Lower lobe of right lung (tissue), 2 donors: ENCODE results near the gene C16orf74. TPM values are rescaled to one million over a fixed set of nuclear protein-coding genes. Genes with fewer than 3 reads are reported as not detected.

Experiments used
- ATAC-seq, 2 donors: fragments of 200-7000 bp; cut with Tn5 transposase; one replicate each; pipeline ENCODE4 v1.9.1; 2020 to 2022; ENCODE audit warnings: mild to moderate bottlenecking in 2 of 2, moderate library complexity in 2 of 2
- DNase-seq: peaks from one replicate; pipeline ENCODE4 v3.0.0-alpha.2; 2020
- H3K27ac ChIP-seq: fragments of 200-600 bp; one replicate; pipeline ENCODE4 v1.8.0; 2022
- H3K27me3 ChIP-seq: fragments of 200-600 bp; one replicate; pipeline ENCODE4 v1.8.0; 2022; ENCODE audit warnings: low read depth
- H3K36me3 ChIP-seq: fragments of 200-600 bp; one replicate; pipeline ENCODE4 v1.8.0; 2022; ENCODE audit warnings: mild to moderate bottlenecking
- H3K4me1 ChIP-seq: fragments of 200-600 bp; one replicate; pipeline ENCODE4 v1.8.0; 2022
- H3K4me3 ChIP-seq: fragments of 200-600 bp; one replicate; pipeline ENCODE4 v1.8.0; 2022; ENCODE audit warnings: mild to moderate bottlenecking
- H3K9me3 ChIP-seq: fragments of 200-600 bp; one replicate; pipeline ENCODE4 v1.8.0; 2022
- intact Hi-C: fragments of 100-400 bp; cut with DNase I; formaldehyde crosslinking; loops from one replicate; pipeline ENCODE4 v1.11.0; 2022
- long read RNA-seq: library from polyadenylated mRNA; unstranded; transcript quantifications from one replicate; pipeline ENCODE4 v2.0.0, GENCODE V29; 2021
- total RNA-seq: library from RNA; stranded (reverse); fragmentation: NEBNext Ultra II Directional; extraction: Animal tissue kit (Norgen Biotek cat#: 25700); gene quantifications from one replicate; pipeline ENCODE4 v1.2.1, GENCODE V29; 2021
- TF ChIP-seq, protein P1 (sequence below): fragments of 200-600 bp; IDR thresholded peaks from one replicate; pipeline ENCODE4 v1.8.0; 2022; ENCODE audit warnings: antibody characterized with exemption, mild to moderate bottlenecking
- donor health status: DM: no; HTN: yes; CAD: no; lungs with severe emphysema.

The C16orf74 gene
- 1.5 TPM for total RNA-seq
- long read RNA-seq, partial matches to known transcripts = 2 of 5 reads
- long read RNA-seq, other reads (novel, unspliced or antisense) = 2 of 5 reads

DNA sequence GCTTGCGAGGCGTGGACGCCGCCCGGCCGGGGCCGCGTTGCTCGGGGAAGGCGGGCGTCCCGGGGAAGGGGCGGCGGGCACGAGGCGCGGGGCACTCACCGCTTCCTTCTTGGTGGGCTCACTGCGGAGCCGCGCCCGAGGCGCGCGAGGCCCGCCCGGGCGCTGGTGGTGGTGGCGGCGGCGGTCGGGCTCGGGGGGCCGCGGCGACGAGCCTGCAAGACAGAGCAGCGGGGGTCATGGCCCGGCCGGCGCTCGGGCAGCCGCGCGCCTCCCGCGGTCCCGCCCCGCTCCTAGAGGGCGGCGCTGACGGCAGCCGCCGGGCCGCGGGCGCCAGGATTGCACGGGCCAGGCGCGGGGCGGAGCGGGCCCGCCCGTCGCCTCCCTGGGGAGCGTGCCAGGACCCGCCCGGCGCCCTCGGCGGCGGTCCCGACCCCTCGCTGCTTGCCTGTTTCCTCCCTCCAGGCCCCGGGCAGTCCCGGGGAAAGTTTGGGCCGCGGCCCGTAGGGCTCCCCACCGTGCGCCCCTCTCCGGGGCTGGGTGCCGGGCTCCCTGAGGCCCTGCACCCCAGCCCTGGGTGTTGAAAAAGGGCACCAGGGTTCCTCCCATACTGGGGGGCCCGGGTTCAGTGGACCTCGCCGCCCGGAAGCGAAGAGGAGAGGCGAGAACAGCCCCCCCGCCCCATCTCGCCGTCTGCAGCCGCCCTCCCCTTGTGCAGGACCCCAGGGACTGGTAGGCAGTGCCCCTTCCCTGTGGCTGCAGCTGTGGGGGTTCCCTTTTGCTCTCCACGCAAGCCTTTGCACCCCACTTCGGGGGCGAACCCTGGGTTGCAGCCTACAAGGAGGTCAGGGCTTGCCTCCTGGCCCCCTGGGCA is at the start of gene C16orf74:
C16orf74 (minus strand) TSS at position 270 of the 871 bp plus-strand sequence. CDS start 15,879 bp downstream, outside the sequence.
- intact Hi-C loops = no loop called here
- TF ChIP-seq, protein P1, sequence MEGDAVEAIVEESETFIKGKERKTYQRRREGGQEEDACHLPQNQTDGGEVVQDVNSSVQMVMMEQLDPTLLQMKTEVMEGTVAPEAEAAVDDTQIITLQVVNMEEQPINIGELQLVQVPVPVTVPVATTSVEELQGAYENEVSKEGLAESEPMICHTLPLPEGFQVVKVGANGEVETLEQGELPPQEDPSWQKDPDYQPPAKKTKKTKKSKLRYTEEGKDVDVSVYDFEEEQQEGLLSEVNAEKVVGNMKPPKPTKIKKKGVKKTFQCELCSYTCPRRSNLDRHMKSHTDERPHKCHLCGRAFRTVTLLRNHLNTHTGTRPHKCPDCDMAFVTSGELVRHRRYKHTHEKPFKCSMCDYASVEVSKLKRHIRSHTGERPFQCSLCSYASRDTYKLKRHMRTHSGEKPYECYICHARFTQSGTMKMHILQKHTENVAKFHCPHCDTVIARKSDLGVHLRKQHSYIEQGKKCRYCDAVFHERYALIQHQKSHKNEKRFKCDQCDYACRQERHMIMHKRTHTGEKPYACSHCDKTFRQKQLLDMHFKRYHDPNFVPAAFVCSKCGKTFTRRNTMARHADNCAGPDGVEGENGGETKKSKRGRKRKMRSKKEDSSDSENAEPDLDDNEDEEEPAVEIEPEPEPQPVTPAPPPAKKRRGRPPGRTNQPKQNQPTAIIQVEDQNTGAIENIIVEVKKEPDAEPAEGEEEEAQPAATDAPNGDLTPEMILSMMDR = no peak
- peak; percentile 61 for DNase-seq
- peaks cover 25% of the 10 kb centered on the region for H3K4me1 ChIP-seq
- no peaks in the 10 kb centered on the region for H3K9me3 ChIP-seq
- no peaks in the 10 kb centered on the region for H3K36me3 ChIP-seq
- peaks cover 5% of the 10 kb centered on the region for H3K27me3 ChIP-seq
- H3K27ac ChIP-seq = no peak within 1 kb of the TSS
- ATAC-seq = peak; percentile 85 to 86
- H3K4me3 ChIP-seq = peak within 1 kb of the TSS; percentile 66

DNA sequence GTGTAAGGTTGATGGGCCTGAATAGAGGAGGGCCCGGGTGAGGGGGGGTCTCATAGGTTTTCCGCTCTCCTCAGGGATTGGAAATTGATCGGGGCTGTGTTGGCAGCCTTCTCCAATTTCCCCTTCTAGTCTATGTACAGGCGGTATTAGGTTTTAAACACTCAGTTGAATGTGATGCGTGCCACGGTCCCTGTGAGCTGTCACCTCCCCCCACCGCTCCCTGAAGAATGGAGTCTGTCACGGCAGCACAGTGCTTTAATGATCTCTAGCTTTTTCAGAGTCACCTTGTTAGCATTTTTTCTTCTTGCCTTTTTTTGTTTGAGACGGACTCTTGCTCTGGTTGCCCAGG is 49.4 kb upstream of the C16orf74 start:
- Histone ChIP-seq H3K27ac (peak overlapping the region; percentile 96), H3K4me3 (peak overlapping the region; percentile 98), H3K27me3 (no peaks in the 10 kb centered on the region), H3K9me3 (no peaks in the 10 kb centered on the region), H3K4me1 (peaks cover 35% of the 10 kb centered on the region), H3K36me3 (peaks cover 55% of the 10 kb centered on the region)
- ATAC-seq = peak in 1 of 2 donors; percentile 3
- intact Hi-C loops = no loop called here
- TF ChIP-seq, protein P1 = no peak
- no peak for DNase-seq

DNA sequence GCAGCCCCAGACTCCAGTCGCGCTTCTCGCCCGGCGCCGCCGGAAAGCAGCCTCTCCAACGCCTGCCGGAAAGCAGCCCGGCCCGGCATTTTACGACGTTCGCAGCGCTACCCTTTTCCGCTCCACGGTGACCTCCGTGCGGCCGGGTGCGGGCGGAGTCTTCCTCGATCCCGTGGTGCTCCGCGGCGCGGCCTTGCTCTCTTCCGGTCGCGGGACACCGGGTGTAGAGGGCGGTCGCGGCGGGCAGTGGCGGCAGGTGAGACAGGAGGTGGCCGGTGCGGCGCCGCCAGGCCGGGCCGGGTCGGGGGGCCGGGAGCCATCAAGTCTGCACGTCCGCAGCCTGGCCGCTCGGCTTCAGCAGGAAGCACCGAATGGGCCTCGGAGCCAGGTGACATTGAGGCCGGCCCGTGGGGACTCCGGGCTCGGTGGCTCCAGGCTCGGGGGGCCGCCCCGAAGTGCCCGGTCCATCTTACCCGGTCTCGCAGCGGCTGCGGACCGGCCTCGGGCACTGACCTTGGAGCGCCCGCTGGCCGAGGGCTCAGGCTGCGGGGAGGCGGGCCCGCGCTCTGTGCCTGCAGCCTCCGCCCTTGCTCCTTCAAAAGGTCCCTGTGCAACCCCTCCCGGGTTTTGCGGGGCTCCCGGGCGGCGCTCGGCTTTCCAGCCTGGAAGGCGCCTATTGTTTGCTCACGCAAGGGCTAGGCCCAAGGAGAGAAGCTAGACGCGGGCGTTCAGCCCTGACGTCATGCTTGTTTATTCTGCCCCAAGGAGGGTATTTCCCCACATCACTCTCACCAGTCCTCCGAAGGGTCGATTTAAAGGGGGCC is 48.8 kb upstream of the C16orf74 start, which contains the start of the genes COX4I1 and EMC8:
COX4I1 (plus strand) TSS at position 199 of the 824 bp plus-strand sequence. CDS start 1,511 bp downstream, outside the sequence.
EMC8 (minus strand) TSS at position 48 of the 824 bp plus-strand sequence. CDS start 249 bp downstream, outside the sequence.
- Histone ChIP-seq H3K4me1 (peaks cover 35% of the 10 kb centered on the region), H3K9me3 (no peaks in the 10 kb centered on the region), H3K27ac (peak within 1 kb of the TSS; percentile 96), H3K27me3 (no peaks in the 10 kb centered on the region), H3K36me3 (peaks cover 55% of the 10 kb centered on the region), H3K4me3 (peak within 1 kb of the TSS; percentile 98)
- ATAC-seq = peak; percentile 97 to 99
- TF ChIP-seq, protein P1 = no peak
- intact Hi-C loops = no loop called here
- DNase-seq = peak; percentile 98

DNA sequence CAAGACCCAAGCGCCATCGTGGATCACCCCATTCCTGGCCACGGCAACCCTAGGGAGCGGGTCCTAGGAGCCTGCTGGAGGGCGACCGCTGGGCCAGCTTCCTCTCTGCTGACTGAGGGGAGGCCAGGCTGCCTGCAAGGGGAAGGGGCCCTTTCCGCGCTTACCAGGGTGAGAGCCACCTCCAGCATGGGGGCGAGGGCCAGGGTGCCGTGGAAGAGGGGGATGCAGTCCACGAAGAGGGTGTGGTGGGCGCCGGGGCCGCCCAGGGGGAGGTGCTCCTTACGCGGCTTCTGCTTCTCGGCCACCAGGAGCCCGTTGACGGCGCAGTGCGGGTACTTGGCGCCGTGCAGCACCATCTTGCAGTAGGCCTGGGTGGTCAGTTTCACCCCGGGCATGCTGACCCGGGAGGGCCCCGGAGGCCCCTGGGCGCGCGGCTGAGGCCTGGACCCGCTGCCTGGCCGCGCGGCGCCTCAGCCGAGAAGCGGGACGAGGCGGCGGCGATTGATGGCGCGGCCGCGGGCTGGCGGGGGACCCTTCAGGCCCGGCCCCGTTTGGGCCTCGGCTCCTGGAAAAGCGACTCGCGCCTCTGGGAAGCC is 48.1 kb upstream of the C16orf74 start:
- H3K36me3 ChIP-seq = peaks cover 53% of the 10 kb centered on the region
- peak; percentile 63 for DNase-seq
- intact Hi-C loops = no loop called here
- H3K27me3 ChIP-seq = no peaks in the 10 kb centered on the region
- no peaks in the 10 kb centered on the region for H3K9me3 ChIP-seq
- H3K4me3 ChIP-seq = peak overlapping the region; percentile 98
- H3K4me1 ChIP-seq = peaks cover 35% of the 10 kb centered on the region
- peak; percentile 54 to 55 for ATAC-seq
- TF ChIP-seq, protein P1 = no peak
- H3K27ac ChIP-seq = peak overlapping the region; percentile 96

DNA sequence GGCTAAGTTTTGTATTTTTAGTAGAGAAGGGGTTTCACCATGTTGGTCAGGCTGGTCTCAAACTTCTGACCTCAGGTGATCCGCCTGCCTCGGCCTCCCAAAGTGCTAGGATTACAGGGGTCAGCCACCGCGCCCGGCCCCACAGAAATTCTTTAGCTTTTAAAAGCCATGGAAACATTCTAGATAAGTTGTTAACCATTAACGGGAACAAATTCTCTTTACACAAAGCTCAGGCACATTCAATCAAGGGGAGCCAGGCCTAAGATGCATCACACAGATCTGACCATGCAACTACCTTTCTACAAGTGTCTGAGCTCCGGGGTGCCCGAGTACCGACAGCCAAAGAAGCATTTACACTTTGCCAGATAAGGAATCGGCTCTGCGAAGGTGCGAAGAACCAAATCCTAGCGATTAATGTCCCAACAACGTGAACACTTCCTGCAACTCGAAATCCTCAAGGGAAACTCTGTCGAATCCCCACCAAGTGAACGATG is 47.4 kb upstream of the C16orf74 start:
- Histone ChIP-seq H3K36me3 (peaks cover 53% of the 10 kb centered on the region), H3K4me3 (peak overlapping the region; percentile 98), H3K27me3 (no peaks in the 10 kb centered on the region), H3K9me3 (no peaks in the 10 kb centered on the region), H3K4me1 (peaks cover 35% of the 10 kb centered on the region), H3K27ac (peak overlapping the region; percentile 96)
- no peak for DNase-seq
- no peak for ATAC-seq
- intact Hi-C loops = no loop called here
- TF ChIP-seq, protein P1 = no peak
